ENCODE measurements around the gene TMEM60. TPM values are rescaled to one million over a fixed set of nuclear protein-coding genes. Genes with fewer than 3 reads are reported as not detected.

The TMEM60 gene
- total and polyA plus RNA-seq, 8 donors: 8.8 to 18.2 (median 14.5) TPM; not detected in 2

- TF ChIP-seq POLR2AphosphoS5 (IDR thresholded peaks at IDR 0.05) (no peak), POLR2A (IDR thresholded peaks at IDR 0.05) (no peak), EP300 (IDR thresholded peaks at IDR 0.05) (no peak)
- TF ChIP-seq, protein P1, sequence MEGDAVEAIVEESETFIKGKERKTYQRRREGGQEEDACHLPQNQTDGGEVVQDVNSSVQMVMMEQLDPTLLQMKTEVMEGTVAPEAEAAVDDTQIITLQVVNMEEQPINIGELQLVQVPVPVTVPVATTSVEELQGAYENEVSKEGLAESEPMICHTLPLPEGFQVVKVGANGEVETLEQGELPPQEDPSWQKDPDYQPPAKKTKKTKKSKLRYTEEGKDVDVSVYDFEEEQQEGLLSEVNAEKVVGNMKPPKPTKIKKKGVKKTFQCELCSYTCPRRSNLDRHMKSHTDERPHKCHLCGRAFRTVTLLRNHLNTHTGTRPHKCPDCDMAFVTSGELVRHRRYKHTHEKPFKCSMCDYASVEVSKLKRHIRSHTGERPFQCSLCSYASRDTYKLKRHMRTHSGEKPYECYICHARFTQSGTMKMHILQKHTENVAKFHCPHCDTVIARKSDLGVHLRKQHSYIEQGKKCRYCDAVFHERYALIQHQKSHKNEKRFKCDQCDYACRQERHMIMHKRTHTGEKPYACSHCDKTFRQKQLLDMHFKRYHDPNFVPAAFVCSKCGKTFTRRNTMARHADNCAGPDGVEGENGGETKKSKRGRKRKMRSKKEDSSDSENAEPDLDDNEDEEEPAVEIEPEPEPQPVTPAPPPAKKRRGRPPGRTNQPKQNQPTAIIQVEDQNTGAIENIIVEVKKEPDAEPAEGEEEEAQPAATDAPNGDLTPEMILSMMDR (IDR thresholded peaks at IDR 0.05): no peak
- Histone ChIP-seq H3K9me3 (no peaks in the 10 kb centered on the region), H3K4me3 (no peak overlapping the region), H3K36me3 (peaks cover 3 to 15% (median 10%) of the 10 kb centered on the region in 4 donors), H3K27ac (no peak overlapping the region), H3K27me3 (no peaks in the 10 kb centered on the region), H3K4me1 (peaks cover 20 to 51% (median 30%) of the 10 kb centered on the region in 4 donors)
- 85 to 94% (median 93%) methylated on average over 4 of the region's 4 CpGs for WGBS, 5 donors
- intact Hi-C loops (cut with DNase I; ENCODE audit: low total_unique reads): no loop called here
- no peak for DNase-seq
These were observed 4.2 kb downstream of the TMEM60 start for GRCh38 chr7:77794000-77794399.

DNA sequence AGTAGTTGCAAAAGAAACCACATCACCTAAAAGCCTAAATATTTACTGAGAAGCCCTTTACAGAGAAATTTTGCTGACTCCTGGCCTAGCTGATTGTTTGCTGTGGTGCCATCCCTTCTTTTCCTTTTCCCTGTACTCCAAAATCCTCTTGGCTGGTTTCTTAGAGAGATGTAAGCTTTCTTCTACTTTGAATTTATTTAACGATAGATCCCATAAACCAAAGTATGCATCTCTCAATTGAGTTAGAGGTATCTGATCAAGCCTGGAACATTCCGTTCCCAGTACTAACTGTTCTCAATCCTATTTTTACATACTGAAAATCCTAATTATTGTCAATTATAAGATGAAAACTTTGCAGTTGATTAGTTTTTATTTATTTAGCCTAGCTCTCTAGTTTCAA is 6.3 kb downstream of the TMEM60 start:
- Histone ChIP-seq H3K27ac (peak overlapping the region in 3 of 5 donors; percentile 14 to 44 (median 40)), H3K4me1 (peaks cover 10 to 43% (median 22%) of the 10 kb centered on the region in 4 donors), H3K36me3 (peaks cover 3 to 15% (median 10%) of the 10 kb centered on the region in 4 donors), H3K27me3 (no peaks in the 10 kb centered on the region), H3K9me3 (no peaks in the 10 kb centered on the region), H3K4me3 (no peak overlapping the region)
- intact Hi-C loops (cut with DNase I; ENCODE audit: low total_unique reads): no loop called here
- 57 to 90% (median 80%) methylated on average over 2 of the region's 2 CpGs for WGBS, 5 donors
- no peak for DNase-seq
- TF ChIP-seq POLR2AphosphoS5 (IDR thresholded peaks at IDR 0.05): no peak
- TF ChIP-seq, protein P1 (IDR thresholded peaks at IDR 0.05): no peak
- TF ChIP-seq EP300 (IDR thresholded peaks at IDR 0.05): no peak
- no peak for TF ChIP-seq POLR2A (IDR thresholded peaks at IDR 0.05)

- Histone ChIP-seq H3K27ac (peak overlapping the region in 2 of 5 donors; percentile 14 to 40), H3K4me3 (no peak overlapping the region), H3K9me3 (no peaks in the 10 kb centered on the region), H3K27me3 (no peaks in the 10 kb centered on the region), H3K36me3 (peaks cover 3 to 15% (median 10%) of the 10 kb centered on the region in 4 donors), H3K4me1 (peaks cover 4 to 36% (median 16%) of the 10 kb centered on the region in 4 donors)
- TF ChIP-seq, protein P1 (IDR thresholded peaks at IDR 0.05): no peak
- no peak for TF ChIP-seq EP300 (IDR thresholded peaks at IDR 0.05)
- no peak for TF ChIP-seq POLR2A (IDR thresholded peaks at IDR 0.05)
- TF ChIP-seq POLR2AphosphoS5 (IDR thresholded peaks at IDR 0.05): no peak
- DNase-seq: peak in 1 of 2 donors; percentile 9
- 20 to 46% (median 38%) methylated on average over 6 of the region's 6 CpGs for WGBS, 5 donors
- intact Hi-C loops (cut with DNase I; ENCODE audit: low total_unique reads): no loop called here
These were observed 6.9 kb downstream of the TMEM60 start for GRCh38 chr7:77791336-77791735.

DNA sequence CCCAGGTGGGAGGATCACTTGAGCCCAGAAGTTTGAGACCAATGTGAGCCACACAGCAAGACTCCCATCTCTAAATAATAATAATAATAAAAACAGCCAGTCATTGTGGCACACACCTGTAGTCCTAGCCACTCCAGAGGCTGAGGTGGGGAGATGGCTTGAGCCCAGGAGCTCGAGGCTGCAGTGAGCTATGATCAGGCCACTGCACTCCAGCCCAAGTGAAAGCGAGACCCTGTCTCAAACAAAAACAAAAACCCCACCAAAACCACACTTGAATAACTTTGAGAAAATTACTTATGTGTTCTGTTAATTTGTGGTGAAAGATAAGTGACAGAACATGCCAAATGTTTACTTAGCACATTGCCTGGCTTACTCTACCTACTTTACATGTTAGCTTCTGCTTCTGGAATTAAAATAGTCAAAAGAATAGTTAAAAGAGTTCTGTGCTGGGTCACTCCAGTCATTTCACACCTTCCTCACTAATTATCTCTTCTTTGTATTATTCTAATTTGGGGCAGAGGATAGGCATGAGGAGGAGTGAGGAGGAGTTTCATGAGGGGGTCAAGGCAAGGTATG is 9.8 kb downstream of the TMEM60 start:
- Histone ChIP-seq H3K4me3 (no peak overlapping the region), H3K27me3 (no peaks in the 10 kb centered on the region), H3K27ac (no peak overlapping the region), H3K36me3 (peaks cover 0 to 29% (median 5%) of the 10 kb centered on the region in 4 donors), H3K9me3 (no peaks in the 10 kb centered on the region), H3K4me1 (peaks cover 4 to 19% (median 13%) of the 10 kb centered on the region in 4 donors)
- WGBS, 5 donors: 77 to 93% (median 89%) methylated on average over 2 of the region's 2 CpGs
- DNase-seq: no peak
- intact Hi-C loops (cut with DNase I; ENCODE audit: low total_unique reads): no loop called here
- TF ChIP-seq, protein P1 (IDR thresholded peaks at IDR 0.05): no peak
- TF ChIP-seq POLR2AphosphoS5 (IDR thresholded peaks at IDR 0.05) (no peak), EP300 (IDR thresholded peaks at IDR 0.05) (no peak), POLR2A (IDR thresholded peaks at IDR 0.05) (no peak)
